Measurements from ENCODE around the gene CDHR5. TPM values are rescaled to one million over a fixed set of nuclear protein-coding genes. Genes with fewer than 3 reads are reported as not detected.

CDHR5 gene
- total RNA-seq, 1 donor from 2014 or later: not detected

DNA sequence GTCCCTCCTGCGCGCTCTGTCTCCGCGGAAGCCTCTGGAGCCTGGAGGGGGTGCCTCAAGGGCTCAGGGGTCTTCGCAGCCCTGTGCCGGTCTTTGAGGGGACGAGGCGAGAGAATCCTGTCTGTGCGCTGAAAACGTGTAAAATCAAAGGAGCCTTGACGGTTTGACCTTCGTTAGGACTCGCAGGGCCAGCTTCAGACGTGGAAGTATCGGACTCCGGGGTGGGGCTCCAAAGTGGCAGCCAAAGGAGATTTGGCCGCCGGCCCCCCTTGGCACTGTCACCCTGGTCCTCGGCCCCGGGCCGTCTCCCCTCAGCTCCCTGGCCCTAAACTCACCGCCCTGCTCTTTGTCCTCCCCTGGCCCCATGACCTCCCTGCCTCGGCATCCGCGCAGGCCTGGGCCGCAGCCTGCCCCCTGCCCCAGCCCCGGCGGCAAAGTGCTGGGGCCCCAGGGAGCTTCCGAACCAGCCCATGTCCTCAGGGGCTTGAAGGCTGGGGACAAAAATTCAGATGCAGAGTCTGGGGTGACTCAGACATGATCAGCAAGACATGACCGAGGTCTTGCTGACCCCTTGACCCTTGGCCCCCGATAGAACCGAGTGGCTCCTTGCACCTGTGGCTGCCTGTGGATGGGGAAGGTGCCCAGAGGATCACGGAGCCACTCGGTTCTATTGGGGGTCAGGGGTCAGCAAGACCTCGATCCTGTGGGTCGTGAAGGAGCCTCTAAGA lies 55.4 kb downstream of the CDHR5 start:
- no peak for DNase-seq (ENCODE audit: extremely low spot score, unreplicated experiment)
- Mint-ChIP-seq H3K9me3 (ENCODE audit: unreplicated experiment) (no peaks in the 10 kb centered on the region), H3K4me1 (ENCODE audit: unreplicated experiment) (peaks cover 10% of the 10 kb centered on the region), H3K27me3 (ENCODE audit: unreplicated experiment) (no peaks in the 10 kb centered on the region), H3K36me3 (ENCODE audit: unreplicated experiment) (no peaks in the 10 kb centered on the region), H3K4me3 (ENCODE audit: unreplicated experiment) (peak overlapping the region; percentile 65), H3K27ac (ENCODE audit: unreplicated experiment) (no peak overlapping the region)
- no peak for TF ChIP-seq CTCF (IDR thresholded peaks at IDR 0.05)

- Mint-ChIP-seq H3K9me3 (ENCODE audit: unreplicated experiment) (no peaks in the 10 kb centered on the region), H3K4me1 (ENCODE audit: unreplicated experiment) (peaks cover 10% of the 10 kb centered on the region), H3K4me3 (ENCODE audit: unreplicated experiment) (peak overlapping the region; percentile 65), H3K27ac (ENCODE audit: unreplicated experiment) (no peak overlapping the region), H3K36me3 (ENCODE audit: unreplicated experiment) (peaks cover under 1% of the 10 kb centered on the region), H3K27me3 (ENCODE audit: unreplicated experiment) (no peaks in the 10 kb centered on the region)
- peak; percentile 98 for DNase-seq (ENCODE audit: extremely low spot score, unreplicated experiment)
- no peak for TF ChIP-seq CTCF (IDR thresholded peaks at IDR 0.05)
These were observed 56.2 kb downstream of the CDHR5 start for GRCh38 chr11:568306-569157.

DNA sequence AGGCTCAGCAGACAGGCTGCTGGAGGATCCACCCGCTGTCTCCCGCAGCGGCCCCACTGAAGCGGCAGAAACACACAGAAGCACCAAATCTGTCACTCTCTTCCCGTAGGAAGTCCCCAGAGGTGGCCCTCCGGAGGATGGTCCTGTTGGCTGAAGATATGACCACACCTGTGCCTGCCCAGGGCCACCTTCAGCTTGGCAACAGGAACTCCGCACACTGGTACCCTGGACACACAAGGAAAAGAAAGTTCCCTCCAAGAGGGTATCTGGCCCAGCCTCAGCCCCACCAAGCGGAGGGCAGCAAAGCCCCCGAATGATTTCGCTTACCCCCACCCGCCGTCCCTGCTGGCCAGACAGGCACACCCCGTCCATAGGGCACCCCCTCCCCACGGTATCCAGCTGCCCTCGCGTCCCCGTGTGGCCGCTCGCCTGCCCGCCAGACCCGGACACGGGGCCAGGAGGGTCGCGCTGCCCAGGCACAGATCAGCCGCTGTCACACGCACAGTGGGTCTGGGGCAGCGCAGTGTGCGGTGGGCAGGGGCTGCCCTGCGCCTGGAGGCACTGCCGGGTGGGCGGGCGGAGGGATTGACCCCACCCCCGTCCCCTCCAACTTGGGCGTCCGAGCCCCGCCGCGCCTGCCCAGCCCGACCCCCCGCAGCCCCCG lies 57.0 kb downstream of the CDHR5 start:
- Mint-ChIP-seq H3K36me3 (ENCODE audit: unreplicated experiment) (peaks cover 1% of the 10 kb centered on the region), H3K9me3 (ENCODE audit: unreplicated experiment) (no peaks in the 10 kb centered on the region), H3K4me3 (ENCODE audit: unreplicated experiment) (peak overlapping the region; percentile 75), H3K27ac (ENCODE audit: unreplicated experiment) (peak overlapping the region; percentile 50), H3K4me1 (ENCODE audit: unreplicated experiment) (peaks cover 11% of the 10 kb centered on the region), H3K27me3 (ENCODE audit: unreplicated experiment) (no peaks in the 10 kb centered on the region)
- TF ChIP-seq CTCF (IDR thresholded peaks at IDR 0.05): no peak
- no peak for DNase-seq (ENCODE audit: extremely low spot score, unreplicated experiment)

DNA sequence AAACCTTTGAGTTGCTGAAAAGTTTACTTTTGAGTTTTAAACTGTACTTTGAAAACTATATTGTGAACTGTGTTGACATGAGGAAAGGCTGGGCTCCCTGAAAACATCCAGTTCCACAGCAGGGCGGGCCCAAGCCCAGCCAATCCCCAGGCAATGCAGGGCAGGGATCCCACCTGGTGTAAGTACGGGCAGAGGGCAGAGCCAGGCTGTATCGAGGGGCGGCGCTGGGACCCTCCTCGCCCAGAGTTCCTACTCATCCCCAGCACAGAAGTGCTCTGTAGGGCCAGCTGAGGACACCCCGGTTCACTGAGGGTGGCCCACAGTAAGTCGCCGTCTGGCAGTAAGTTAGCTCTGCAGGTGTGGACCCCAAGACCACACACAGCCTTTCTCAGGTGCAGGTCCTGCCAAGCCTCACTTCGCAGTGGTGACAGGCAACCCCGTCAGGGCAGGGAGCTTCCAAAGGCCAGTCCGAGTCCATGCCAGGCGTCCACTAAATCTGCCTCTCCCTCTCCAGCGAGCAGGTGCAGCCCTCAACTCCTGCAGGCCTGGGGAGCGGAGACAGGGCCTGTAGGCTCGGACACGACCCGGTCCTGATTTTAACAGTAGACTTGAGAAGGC lies 57.6 kb downstream of the CDHR5 start:
- Mint-ChIP-seq H3K27ac (ENCODE audit: unreplicated experiment) (peak overlapping the region; percentile 50), H3K36me3 (ENCODE audit: unreplicated experiment) (peaks cover 1% of the 10 kb centered on the region), H3K4me3 (ENCODE audit: unreplicated experiment) (peak overlapping the region; percentile 75), H3K4me1 (ENCODE audit: unreplicated experiment) (peaks cover 11% of the 10 kb centered on the region), H3K9me3 (ENCODE audit: unreplicated experiment) (no peaks in the 10 kb centered on the region), H3K27me3 (ENCODE audit: unreplicated experiment) (no peaks in the 10 kb centered on the region)
- no peak for TF ChIP-seq CTCF (IDR thresholded peaks at IDR 0.05)
- no peak for DNase-seq (ENCODE audit: extremely low spot score, unreplicated experiment)

Small RNA genes lying within 50 kb of the gene (microRNA-seq; reads per million reads assigned to microRNA genes)
- gene MIR210 (ENCODE audit: unreplicated experiment): 246 reads per million, percentile 63 among the genes with 10 or more reads in this experiment

Other genes starting within 250 kb of the CDHR5 start
- gene PKP3, start 230.7 kb downstream of the CDHR5 start, total RNA-seq: 0.40 and 0.50 TPM in 2 replicates
- 27.0 and 28.0 TPM in 2 replicates for gene SIGIRR, start 210.0 kb downstream of the CDHR5 start, total RNA-seq
- not detected in 2 replicates for gene ANO9, start 182.9 kb downstream of the CDHR5 start, total RNA-seq
- gene PTDSS2, start 174.7 kb downstream of the CDHR5 start, total RNA-seq: 55.3 and 56.1 TPM in 2 replicates
- 151 and 160 TPM in 2 replicates for gene RNH1, start 117.7 kb downstream of the CDHR5 start, total RNA-seq
- 68.3 and 69.4 TPM in 2 replicates for gene HRAS, start 89.4 kb downstream of the CDHR5 start, total RNA-seq
- 3.2 and 3.7 TPM in 2 replicates for gene LRRC56, start 87.4 kb downstream of the CDHR5 start, total RNA-seq
- 6.0 and 6.4 TPM in 2 replicates for gene LMNTD2, start 64.2 kb downstream of the CDHR5 start, total RNA-seq
- gene RASSF7, start 64.0 kb downstream of the CDHR5 start, total RNA-seq: 8.0 and 9.3 TPM in 2 replicates
- 31.5 TPM in 2 replicates for gene PHRF1, start 48.5 kb downstream of the CDHR5 start, total RNA-seq
- gene IRF7, start 9.0 kb downstream of the CDHR5 start, total RNA-seq: 14.4 and 15.4 TPM in 2 replicates
- not detected in 2 replicates for gene SCT, start 2.2 kb upstream of the CDHR5 start, total RNA-seq
- gene DRD4, start 12.3 kb upstream of the CDHR5 start, total RNA-seq: 1.7 and 1.8 TPM in 2 replicates
- 113 and 121 TPM in 2 replicates for gene DEAF1, start 70.3 kb upstream of the CDHR5 start, total RNA-seq
- gene TMEM80, start 70.9 kb upstream of the CDHR5 start, total RNA-seq: 43.9 and 45.2 TPM in 2 replicates
- 32.4 and 39.3 TPM in 2 replicates for gene EPS8L2, start 81.3 kb upstream of the CDHR5 start, total RNA-seq
- 156 and 171 TPM in 2 replicates for gene TALDO1, start 122.5 kb upstream of the CDHR5 start, total RNA-seq
- gene GATD1, start 152.5 kb upstream of the CDHR5 start, total RNA-seq: 79.1 and 84.4 TPM in 2 replicates
- gene CEND1, start 165.1 kb upstream of the CDHR5 start, total RNA-seq: 0.21 and 0.27 TPM in 2 replicates
- 18.7 and 19.7 TPM in 2 replicates for gene SLC25A22, start 173.3 kb upstream of the CDHR5 start, total RNA-seq
- gene PIDD1, start 180.3 kb upstream of the CDHR5 start, total RNA-seq: 13.4 and 15.6 TPM in 2 replicates
- 1,500 and 1,514 TPM in 2 replicates for gene RPLP2, start 185.0 kb upstream of the CDHR5 start, total RNA-seq
- gene PNPLA2, start 194.0 kb upstream of the CDHR5 start, total RNA-seq: 83.8 and 96.4 TPM in 2 replicates
- gene CRACR2B, start 203.0 kb upstream of the CDHR5 start, total RNA-seq: 3.9 and 4.2 TPM in 2 replicates
- 377 and 379 TPM in 2 replicates for gene CD151, start 208.0 kb upstream of the CDHR5 start, total RNA-seq
- 170 and 193 TPM in 2 replicates for gene POLR2L, start 217.6 kb upstream of the CDHR5 start, total RNA-seq
- 163 and 175 TPM in 2 replicates for gene TSPAN4, start 217.9 kb upstream of the CDHR5 start, total RNA-seq

All from osteocyte (in vitro differentiated cells).